HCT116 (cell line): ENCODE measurements around the gene STRIT1. TPM values are rescaled to one million over a fixed set of nuclear protein-coding genes. Genes with fewer than 3 reads are reported as not detected.

Source experiments
- ATAC-seq: fragments of 200-7000 bp; cut with Tn5 transposase; 2 replicates; pipeline ENCODE4 v1.9.1; 2020; ENCODE audit warnings: mild to moderate bottlenecking, moderate library complexity
- BruUV-seq: library from RNA; stranded (reverse); fragments of 400-500 nt; replicated peaks from 2 replicates; lab custom pipeline; 2021; lab: Mats Ljungman, UMichigan
- CTCF ChIA-PET: fragments of 300-600 bp; sonication (Branson Sonifier 250); formaldehyde crosslinking; loops from one replicate; lab custom pipeline; 2021; ENCODE audit warnings: antibody characterized with exemption; lab: Charles Lee
- POLR2A ChIA-PET: fragments of 300-600, 350-600 bp; sonication (Branson Sonifier 250); formaldehyde crosslinking; loops from one replicate; lab custom pipeline; 2021; ENCODE audit warnings: antibody characterized with exemption; lab: Charles Lee
- RAD21 ChIA-PET, 2 experiments: fragments of 300-600 bp; sonication (Branson Sonifier 250); formaldehyde crosslinking; loops; one replicate each; lab custom pipeline; 2023; ENCODE audit warnings: low total read pairs in 2 of 2; ENCODE audit not compliant: uncharacterized antibody in 2 of 2, unreplicated experiment in 2 of 2, low non-redundant PET in 1 of 2; lab: Charles Lee
- DNase-seq: peaks from one replicate; pipeline ENCODE4 v3.0.0-alpha.2; 2010; ENCODE audit warnings: low read depth, low spot score
- H2AFZ ChIP-seq: fragments of 200-600 bp; shearing (Covaris generic), sonication (generic); 2 replicates; pipeline ENCODE4 v1.6.1; 2017; ENCODE audit warnings: low read depth, mixed run types, mixed read lengths, antibody characterized with exemption, low read length; ENCODE audit not compliant: poor library complexity, severe bottlenecking
- H3K27ac ChIP-seq: 2 replicates; pipeline ENCODE4 v1.5.1; 2012; ENCODE audit warnings: low read depth, low read length
- H3K27me3 ChIP-seq: fragments of 200-600 bp; sonication (generic); 2 replicates; pipeline ENCODE4 v1.6.1; 2016; ENCODE audit warnings: mixed run types, low read length, mixed read lengths; ENCODE audit not compliant: insufficient read depth
- H3K36me3 ChIP-seq, 2 experiments: fragments of 200-500 bp in 1 of 2; fragments of 200-600 bp in 1 of 2; sonication (Bioruptor generic) in 1 of 2; sonication (generic) in 1 of 2; 2 replicates each; pipeline versions ENCODE4 v1.5.1 to v1.6.1; 2014 to 2016; ENCODE audit warnings: low read length in 2 of 2, inconsistent platforms in 1 of 2, mixed read lengths in 1 of 2, mixed run types in 1 of 2; ENCODE audit not compliant: insufficient read depth in 2 of 2, control insufficient read depth in 1 of 2
- H3K4me1 ChIP-seq, 2 experiments: fragments of 200-600 bp in 1 of 2; sonication (generic) in 1 of 2; 2 replicates each; pipeline versions ENCODE4 v1.5.1 to v1.6.1; 2012 to 2017; ENCODE audit warnings: low read length in 2 of 2, inconsistent platforms in 1 of 2, mild to moderate bottlenecking in 1 of 2, mixed read lengths in 1 of 2, mixed run types in 1 of 2, moderate library complexity in 1 of 2; ENCODE audit not compliant: insufficient read depth in 2 of 2, control insufficient read depth in 1 of 2
- H3K4me2 ChIP-seq: fragments of 200-600 bp; sonication (generic); 2 replicates; pipeline ENCODE4 v1.6.1; 2017; ENCODE audit warnings: mixed run types, low read length, mixed read lengths
- H3K4me3 ChIP-seq, 2 experiments: fragments of 200-600 bp in 1 of 2; sonication (generic) in 1 of 2; replicated peaks in 1 of 2; 2 replicates each; pipeline ENCODE4 v1.5.1; 2011 to 2016; ENCODE audit warnings: low read length in 2 of 2, control low read depth in 1 of 2, low read depth in 1 of 2, mild to moderate bottlenecking in 1 of 2, mixed read lengths in 1 of 2, mixed run types in 1 of 2
- H3K79me2 ChIP-seq: fragments of 200-600 bp; sonication (generic); 2 replicates; pipeline ENCODE4 v1.6.1; 2017; ENCODE audit warnings: mild to moderate bottlenecking, mixed run types, low read length, moderate library complexity, mixed read lengths; ENCODE audit not compliant: insufficient read depth
- H3K9ac ChIP-seq: fragments of 200-600 bp; sonication (generic); 2 replicates; pipeline ENCODE4 v1.6.1; 2016; ENCODE audit warnings: low read length, mixed read lengths
- H3K9me2 ChIP-seq: fragments of 200-600 bp; sonication (generic), shearing (Covaris generic); 2 replicates; pipeline ENCODE4 v1.6.1; 2017; ENCODE audit warnings: mixed run types, mild to moderate bottlenecking, moderate library complexity; ENCODE audit not compliant: insufficient read depth
- H3K9me3 ChIP-seq, 2 experiments: fragments of 200-500 bp in 1 of 2; fragments of 200-600 bp in 1 of 2; sonication (Bioruptor generic) in 1 of 2; sonication (generic) in 1 of 2; 2 replicates each; pipeline ENCODE4 v1.6.1; 2014 to 2017; ENCODE audit warnings: low read length in 2 of 2, mixed read lengths in 2 of 2, inconsistent platforms in 1 of 2, low read depth in 1 of 2, mild to moderate bottlenecking in 1 of 2, mixed run types in 1 of 2, moderate library complexity in 1 of 2; ENCODE audit not compliant: control insufficient read depth in 1 of 2, insufficient read depth in 1 of 2
- H4K20me1 ChIP-seq: fragments of 200-600 bp; sonication (generic), shearing (Covaris generic); 2 replicates; pipeline ENCODE4 v1.6.1; 2017; ENCODE audit warnings: mixed run types, mild to moderate bottlenecking, moderate library complexity; ENCODE audit not compliant: insufficient read depth
- CBX3 ChIP-seq: IDR thresholded peaks from 2 replicates; pipeline ENCODE4 v1.6.1; 2012; ENCODE audit warnings: low read depth
- CEBPB ChIP-seq: IDR thresholded peaks from 2 replicates; pipeline ENCODE4 v1.6.1; 2012; ENCODE audit warnings: low read depth
- ELF1 ChIP-seq: IDR thresholded peaks from 2 replicates; pipeline ENCODE4 v1.6.1; 2012; ENCODE audit warnings: low read depth, borderline replicate concordance
- EZH2 ChIP-seq: fragments of 200-600 bp; sonication (generic); IDR thresholded peaks from 2 replicates; pipeline ENCODE4 v1.6.1; 2017; ENCODE audit warnings: antibody characterized with exemption, mixed run types
- FOSL1 ChIP-seq: IDR thresholded peaks from 2 replicates; pipeline ENCODE4 v1.6.1; 2012; ENCODE audit warnings: low read depth
- POLR2A ChIP-seq: IDR thresholded peaks from 2 replicates; pipeline ENCODE4 v1.7.0; 2011; ENCODE audit warnings: borderline replicate concordance; ENCODE audit not compliant: insufficient read depth, insufficient read length; ENCODE audit errors: extremely low read depth
- RAD21 ChIP-seq: IDR thresholded peaks from 2 replicates; pipeline ENCODE4 v1.6.1; 2012; ENCODE audit warnings: low read depth, mild to moderate bottlenecking
- SP1 ChIP-seq: IDR thresholded peaks from 2 replicates; pipeline ENCODE4 v1.6.1; 2012; ENCODE audit warnings: low read depth
- SRF ChIP-seq: IDR thresholded peaks from 2 replicates; pipeline ENCODE4 v1.6.1; 2012; ENCODE audit warnings: low read depth
- TCF7L2 ChIP-seq: IDR thresholded peaks from 2 replicates; pipeline ENCODE4 v1.7.0; 2011; ENCODE audit warnings: borderline replicate concordance, inconsistent platforms; ENCODE audit not compliant: insufficient read depth, insufficient read length; ENCODE audit errors: extremely low read depth
- YY1 ChIP-seq: IDR thresholded peaks from 2 replicates; pipeline ENCODE4 v1.6.1; 2011; ENCODE audit warnings: low read length, low read depth, moderate library complexity, mild to moderate bottlenecking; ENCODE audit not compliant: insufficient replicate concordance; ENCODE audit errors: extremely low read depth
- ZFX ChIP-seq: fragments of 450-650 bp; IDR thresholded peaks from 2 replicates; pipeline ENCODE4 v1.6.1; 2017
- ZNF274 ChIP-seq: fragments of 200-500 bp; sonication (Bioruptor generic); IDR thresholded peaks from 2 replicates; pipeline ENCODE4 v1.6.1; 2014; ENCODE audit warnings: mild to moderate bottlenecking, low read depth, low read length, inconsistent platforms
- intact Hi-C: fragments of 100-400 bp; cut with micrococcal nuclease; formaldehyde crosslinking; loops from 2 replicates; pipeline ENCODE4 v1.10.0; 2022
- total RNA-seq: library from RNA; stranded (reverse); gene quantifications from one replicate; pipeline ENCODE4 v1.2.1, GENCODE V29; 2021; ENCODE audit not compliant: unreplicated experiment
- TF ChIP-seq, protein P1 (sequence below): IDR thresholded peaks from 2 replicates; pipeline ENCODE4 v1.6.1; 2011; ENCODE audit warnings: mild to moderate bottlenecking, low read length, moderate library complexity; ENCODE audit not compliant: insufficient replicate concordance; ENCODE audit errors: extremely low read depth
- TF ChIP-seq, protein P2 (sequence below): IDR thresholded peaks from 2 replicates; pipeline ENCODE4 v1.6.1; 2012

Gene STRIT1
- total RNA-seq, 1 experiment from 2014 or later: not detected

DNA sequence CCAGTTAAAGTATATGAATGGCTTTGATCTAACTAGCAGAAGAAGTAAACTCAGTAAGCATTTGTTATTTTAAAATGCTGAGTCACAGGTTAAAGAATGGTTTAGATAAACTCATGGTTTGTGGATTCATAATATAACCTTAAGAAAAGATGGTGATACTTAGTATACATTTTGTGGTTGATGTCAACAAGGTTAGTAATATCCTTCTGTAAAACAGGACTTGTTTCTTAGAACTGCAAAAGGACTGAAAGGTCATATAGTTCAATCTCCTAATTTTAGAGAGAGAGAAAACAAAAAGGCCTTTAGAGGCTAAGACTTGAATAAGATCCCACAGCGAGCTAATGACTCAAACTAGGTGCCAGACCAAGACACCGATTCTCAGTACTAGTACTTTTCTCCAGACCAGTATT is 50.0 kb downstream of the STRIT1 start (continued):
- TF ChIP-seq, protein P1, sequence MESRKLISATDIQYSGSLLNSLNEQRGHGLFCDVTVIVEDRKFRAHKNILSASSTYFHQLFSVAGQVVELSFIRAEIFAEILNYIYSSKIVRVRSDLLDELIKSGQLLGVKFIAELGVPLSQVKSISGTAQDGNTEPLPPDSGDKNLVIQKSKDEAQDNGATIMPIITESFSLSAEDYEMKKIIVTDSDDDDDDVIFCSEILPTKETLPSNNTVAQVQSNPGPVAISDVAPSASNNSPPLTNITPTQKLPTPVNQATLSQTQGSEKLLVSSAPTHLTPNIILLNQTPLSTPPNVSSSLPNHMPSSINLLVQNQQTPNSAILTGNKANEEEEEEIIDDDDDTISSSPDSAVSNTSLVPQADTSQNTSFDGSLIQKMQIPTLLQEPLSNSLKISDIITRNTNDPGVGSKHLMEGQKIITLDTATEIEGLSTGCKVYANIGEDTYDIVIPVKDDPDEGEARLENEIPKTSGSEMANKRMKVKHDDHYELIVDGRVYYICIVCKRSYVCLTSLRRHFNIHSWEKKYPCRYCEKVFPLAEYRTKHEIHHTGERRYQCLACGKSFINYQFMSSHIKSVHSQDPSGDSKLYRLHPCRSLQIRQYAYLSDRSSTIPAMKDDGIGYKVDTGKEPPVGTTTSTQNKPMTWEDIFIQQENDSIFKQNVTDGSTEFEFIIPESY: no peak
- TF ChIP-seq EZH2: no peak
- no peak for TF ChIP-seq CBX3
- TF ChIP-seq SP1: no peak

DNA sequence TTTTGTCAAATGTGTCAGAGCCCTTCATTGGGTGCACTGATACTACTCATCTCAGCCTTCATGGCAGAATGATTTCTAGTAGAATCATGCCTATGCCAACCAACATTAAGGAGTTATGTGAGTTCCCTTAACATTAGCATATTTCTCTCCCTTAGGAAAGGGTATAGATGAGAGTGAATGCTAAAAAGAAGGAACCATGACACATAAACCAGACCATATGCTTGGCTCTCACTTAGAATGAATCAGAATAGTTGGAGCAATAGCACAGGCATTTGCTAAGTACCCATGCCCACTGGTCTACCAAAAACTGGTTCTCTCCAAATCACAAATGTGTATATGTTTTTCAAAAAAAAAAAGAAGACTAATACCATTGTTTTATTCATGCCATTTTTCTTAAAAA is 51.1 kb downstream of the STRIT1 start:
- H3K27me3 ChIP-seq: no peaks in the 10 kb centered on the region
- DNase-seq (no peak), ATAC-seq (no peak)
- intact Hi-C loops: no loop called here
- TF ChIP-seq SP1: no peak
- no peak for TF ChIP-seq SRF
- TF ChIP-seq YY1: no peak
- no peak for TF ChIP-seq RAD21
- no peak for TF ChIP-seq FOSL1
- no peak for TF ChIP-seq ZNF274
- TF ChIP-seq, protein P2, sequence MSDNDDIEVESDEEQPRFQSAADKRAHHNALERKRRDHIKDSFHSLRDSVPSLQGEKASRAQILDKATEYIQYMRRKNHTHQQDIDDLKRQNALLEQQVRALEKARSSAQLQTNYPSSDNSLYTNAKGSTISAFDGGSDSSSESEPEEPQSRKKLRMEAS: no peak
- no peak for TF ChIP-seq ELF1
- TF ChIP-seq ZFX: no peak
- no peak for TF ChIP-seq TCF7L2
- no peak for TF ChIP-seq CBX3
- TF ChIP-seq CEBPB: no peak
- TF ChIP-seq POLR2A: no peak
- no peaks in the 10 kb centered on the region for H3K79me2 ChIP-seq
- BruUV-seq: no TSS peak
- ChIA-PET POLR2A (no interaction called here), RAD21 (no interaction called here), CTCF (no interaction called here)
- no peaks in the 10 kb centered on the region for H3K9me3 ChIP-seq
- H4K20me1 ChIP-seq: no peaks in the 10 kb centered on the region
- no peaks in the 10 kb centered on the region for H3K4me1 ChIP-seq
- H3K36me3 ChIP-seq: no peaks in the 10 kb centered on the region
- H2AFZ ChIP-seq: no peak overlapping the region
- no peak overlapping the region for H3K9ac ChIP-seq
- no peak overlapping the region for H3K4me2 ChIP-seq
- H3K4me3 ChIP-seq: no peak overlapping the region
- no peaks in the 10 kb centered on the region for H3K9me2 ChIP-seq
- H3K27ac ChIP-seq: no peak overlapping the region
